ENCODE measurements around the gene PAK5. TPM values are rescaled to one million over a fixed set of nuclear protein-coding genes. Genes with fewer than 3 reads are reported as not detected.

PAK5 gene
- total RNA-seq, 4 donors from 2014 or later, result 0.07 TPM; not detected in 3

DNA sequence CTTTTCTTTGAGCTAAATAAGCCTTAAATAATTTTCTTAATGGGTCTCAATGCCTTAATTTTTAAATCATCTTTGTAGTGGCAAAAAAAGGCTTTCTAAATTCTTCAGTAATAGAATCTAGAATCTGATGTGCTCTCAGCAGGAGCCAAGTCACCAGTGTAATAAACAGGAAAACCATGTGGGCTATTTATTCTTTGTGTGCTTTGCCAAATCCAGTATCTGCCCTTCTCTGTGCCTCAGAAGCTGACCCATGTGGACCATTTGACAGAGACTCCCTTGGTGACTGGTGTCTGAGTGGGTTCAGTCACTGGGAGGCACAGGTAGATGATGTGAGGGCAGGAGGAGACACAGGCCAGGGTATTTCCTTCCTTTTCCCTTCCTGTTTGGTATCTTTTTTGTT, 152.9 kb downstream of the PAK5 start:
- no peak for DNase-seq
- no peak for TF ChIP-seq POLR2A (IDR thresholded peaks at IDR 0.05)
- TF ChIP-seq, protein P1, sequence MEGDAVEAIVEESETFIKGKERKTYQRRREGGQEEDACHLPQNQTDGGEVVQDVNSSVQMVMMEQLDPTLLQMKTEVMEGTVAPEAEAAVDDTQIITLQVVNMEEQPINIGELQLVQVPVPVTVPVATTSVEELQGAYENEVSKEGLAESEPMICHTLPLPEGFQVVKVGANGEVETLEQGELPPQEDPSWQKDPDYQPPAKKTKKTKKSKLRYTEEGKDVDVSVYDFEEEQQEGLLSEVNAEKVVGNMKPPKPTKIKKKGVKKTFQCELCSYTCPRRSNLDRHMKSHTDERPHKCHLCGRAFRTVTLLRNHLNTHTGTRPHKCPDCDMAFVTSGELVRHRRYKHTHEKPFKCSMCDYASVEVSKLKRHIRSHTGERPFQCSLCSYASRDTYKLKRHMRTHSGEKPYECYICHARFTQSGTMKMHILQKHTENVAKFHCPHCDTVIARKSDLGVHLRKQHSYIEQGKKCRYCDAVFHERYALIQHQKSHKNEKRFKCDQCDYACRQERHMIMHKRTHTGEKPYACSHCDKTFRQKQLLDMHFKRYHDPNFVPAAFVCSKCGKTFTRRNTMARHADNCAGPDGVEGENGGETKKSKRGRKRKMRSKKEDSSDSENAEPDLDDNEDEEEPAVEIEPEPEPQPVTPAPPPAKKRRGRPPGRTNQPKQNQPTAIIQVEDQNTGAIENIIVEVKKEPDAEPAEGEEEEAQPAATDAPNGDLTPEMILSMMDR (IDR thresholded peaks at IDR 0.05), result no peak
- H3K4me3 ChIP-seq, result no peak overlapping the region
- H3K9me3 ChIP-seq, result no peaks in the 10 kb centered on the region
- no peaks in the 10 kb centered on the region for H3K4me1 ChIP-seq
- H3K36me3 ChIP-seq, result no peaks in the 10 kb centered on the region
- intact Hi-C loops (cut with DNase I; ENCODE audit: low total_unique reads), result no loop called here
- no peak overlapping the region for H3K27ac ChIP-seq
- no peaks in the 10 kb centered on the region for H3K27me3 ChIP-seq

DNA sequence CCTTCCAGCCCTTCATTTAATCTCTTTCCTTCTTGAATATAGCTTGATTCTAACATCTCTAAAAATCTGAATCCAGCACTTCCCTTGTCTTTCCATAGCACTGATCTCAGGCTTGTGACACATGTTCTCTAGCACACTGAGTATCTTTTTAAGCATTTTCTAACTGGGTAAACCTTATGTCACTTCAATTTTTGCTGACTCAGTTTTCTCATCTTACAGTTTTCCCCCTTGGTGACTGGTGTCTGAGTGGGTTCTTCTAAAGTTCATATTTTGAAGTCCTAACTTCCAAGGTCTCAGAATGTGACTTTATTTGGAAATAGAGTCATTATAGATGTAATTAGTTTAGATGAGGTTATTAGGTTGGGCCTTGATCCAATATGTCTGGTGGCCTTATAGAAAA, 153.9 kb downstream of the PAK5 start:
- intact Hi-C loops (cut with DNase I; ENCODE audit: low total_unique reads), result no loop called here
- H3K36me3 ChIP-seq, result no peaks in the 10 kb centered on the region
- no peak overlapping the region for H3K27ac ChIP-seq
- H3K4me3 ChIP-seq, result no peak overlapping the region
- H3K27me3 ChIP-seq, result no peaks in the 10 kb centered on the region
- no peak for DNase-seq
- H3K9me3 ChIP-seq, result no peaks in the 10 kb centered on the region
- H3K4me1 ChIP-seq, result no peaks in the 10 kb centered on the region
- no peak for TF ChIP-seq POLR2A (IDR thresholded peaks at IDR 0.05)
- TF ChIP-seq, protein P1 (IDR thresholded peaks at IDR 0.05), result no peak

DNA sequence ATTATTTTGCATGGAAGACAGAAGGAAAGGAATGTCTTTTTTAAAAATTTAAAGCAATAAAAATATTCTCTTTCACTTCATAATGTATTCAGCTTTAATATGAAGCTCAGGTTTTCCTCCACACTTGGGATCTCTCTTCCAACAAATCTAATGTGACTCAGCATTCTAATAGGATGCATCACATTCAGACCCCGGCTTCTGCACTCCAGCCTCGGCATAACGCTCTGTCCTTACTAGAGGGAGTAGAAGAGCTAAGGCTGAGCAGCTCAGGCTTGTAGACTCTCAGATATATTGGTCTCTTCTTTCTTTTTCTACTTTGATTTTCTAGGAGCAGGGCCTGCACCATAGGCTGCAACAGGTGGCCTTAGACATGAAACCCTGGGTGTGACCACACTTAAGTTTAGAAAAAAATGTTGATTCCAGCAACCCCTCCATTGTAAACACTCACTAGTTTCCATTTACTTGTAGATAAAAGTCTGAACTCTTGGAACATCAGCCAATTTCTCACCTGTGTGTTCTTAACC, 161.7 kb downstream of the PAK5 start:
- no peak overlapping the region for H3K4me3 ChIP-seq
- intact Hi-C loops (cut with DNase I; ENCODE audit: low total_unique reads), result no loop called here
- TF ChIP-seq, protein P1 (IDR thresholded peaks at IDR 0.05), result no peak
- no peak for TF ChIP-seq POLR2A (IDR thresholded peaks at IDR 0.05)

DNA sequence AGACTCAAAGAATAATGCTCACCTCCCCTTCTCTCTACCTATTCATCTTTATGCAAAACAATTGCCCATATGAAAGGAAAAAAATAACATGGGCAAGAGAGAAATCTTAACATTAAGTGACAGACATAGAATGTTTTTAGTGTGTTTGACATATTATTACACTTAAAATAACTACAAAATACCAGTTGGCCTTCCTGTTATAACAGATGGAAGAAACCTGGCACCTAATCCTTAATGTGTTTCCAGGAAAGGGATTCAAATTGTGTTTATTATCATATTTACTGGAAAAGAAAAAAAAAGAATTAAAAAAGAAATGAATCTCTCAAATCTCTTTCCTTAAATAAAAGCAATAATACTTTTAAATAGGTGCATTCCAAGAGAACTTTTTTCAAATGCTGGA, 165.9 kb downstream of the PAK5 start:
- intact Hi-C loops (cut with DNase I; ENCODE audit: low total_unique reads), result no loop called here
- Histone ChIP-seq H3K27ac (no peak overlapping the region), H3K36me3 (no peaks in the 10 kb centered on the region), H3K4me1 (no peaks in the 10 kb centered on the region), H3K9me3 (no peaks in the 10 kb centered on the region), H3K27me3 (no peaks in the 10 kb centered on the region), H3K4me3 (no peak overlapping the region)
- no peak for TF ChIP-seq POLR2A (IDR thresholded peaks at IDR 0.05)
- TF ChIP-seq, protein P1 (IDR thresholded peaks at IDR 0.05), result no peak
- no peak for DNase-seq

More for the DNA sequence above, 161.7 kb downstream of the PAK5 start:
- Histone ChIP-seq H3K36me3 (no peaks in the 10 kb centered on the region), H3K27me3 (no peaks in the 10 kb centered on the region), H3K27ac (no peak overlapping the region), H3K9me3 (no peaks in the 10 kb centered on the region), H3K4me1 (no peaks in the 10 kb centered on the region)
- DNase-seq, result no peak

DNA sequence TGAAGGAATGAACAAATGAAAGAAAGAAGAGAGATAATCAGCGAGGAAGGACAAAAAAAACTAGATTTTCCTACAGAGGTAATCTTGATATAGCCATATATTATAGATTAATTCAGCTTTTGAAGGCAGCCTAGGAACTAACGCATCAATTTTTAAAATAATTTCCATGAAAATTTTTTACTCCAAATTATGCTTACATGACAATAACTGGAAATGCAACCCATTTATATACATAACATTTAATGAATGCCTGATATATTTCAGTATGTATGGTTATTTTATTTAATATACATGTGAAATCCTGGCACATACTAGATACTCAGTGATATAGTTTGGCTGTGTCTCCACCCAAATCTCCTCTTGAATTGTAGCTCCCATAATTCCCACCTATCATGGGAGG, 166.8 kb downstream of the PAK5 start:
- intact Hi-C loops (cut with DNase I; ENCODE audit: low total_unique reads), result no loop called here
- no peak for TF ChIP-seq POLR2A (IDR thresholded peaks at IDR 0.05)
- TF ChIP-seq, protein P1 (IDR thresholded peaks at IDR 0.05), result no peak

More for the DNA sequence above, 166.8 kb downstream of the PAK5 start:
- Histone ChIP-seq H3K9me3 (no peaks in the 10 kb centered on the region), H3K4me1 (no peaks in the 10 kb centered on the region), H3K36me3 (no peaks in the 10 kb centered on the region), H3K27ac (no peak overlapping the region), H3K27me3 (no peaks in the 10 kb centered on the region), H3K4me3 (no peak overlapping the region)
- DNase-seq, result no peak

Data from uterus (tissue), 4 donors.